Cardiac muscle cell (in vitro differentiated cells and primary cell): ENCODE data around the gene PRTFDC1. TPM values are rescaled to one million over a fixed set of nuclear protein-coding genes. Genes with fewer than 3 reads are reported as not detected.
A peak's percentile ranks its signal among the peaks of the same experiment; 100 is the strongest.

Experiments used
- DNase-seq, 2 donors: peaks; one replicate each; pipeline versions ENCODE4 v3.0.0 to v3.0.0-alpha.2; 2010 to 2017; ENCODE audit warnings: low read depth in 1 of 2, low spot score in 1 of 2
- H3K27ac ChIP-seq: fragments of 200-600 bp; sonication (generic); 2 replicates; pipeline ENCODE4 v1.5.1; 2016
- H3K27me3 ChIP-seq: fragments of 200-600 bp; sonication (generic); 2 replicates; pipeline ENCODE4 v1.6.0; 2016; ENCODE audit warnings: control low read depth
- H3K36me3 ChIP-seq: fragments of 200-600 bp; sonication (generic); 2 replicates; pipeline ENCODE4 v1.5.1; 2016; ENCODE audit warnings: control low read depth
- H3K4me1 ChIP-seq: fragments of 200-600 bp; sonication (generic); 2 replicates; pipeline ENCODE4 v1.8.1; 2017; ENCODE audit warnings: low read depth, mild to moderate bottlenecking, mixed run types
- H3K4me3 ChIP-seq: fragments of 200-600 bp; sonication (generic); 2 replicates; pipeline ENCODE4 v1.5.1; 2016; ENCODE audit warnings: mild to moderate bottlenecking
- H3K9me3 ChIP-seq: fragments of 200-600 bp; sonication (generic); 2 replicates; pipeline ENCODE4 v1.5.1; 2017; ENCODE audit warnings: low read depth, mild to moderate bottlenecking, control low read depth
- polyA plus RNA-seq: library from polyadenylated mRNA; unstranded; fragments of >200 nt; fragmentation: Nextera tagmentation; extraction: Ambion mirVana; gene quantifications from 2 replicates; pipeline ENCODE4 v1.2.1, GENCODE V29; 2016
- total RNA-seq: library from RNA; depleted of rRNA; stranded (reverse); fragments of >200 nt; gene quantifications from 2 replicates; pipeline ENCODE4 v1.2.3, GENCODE V29; 2016
- TF ChIP-seq, protein P1 (sequence below): IDR thresholded peaks from 2 replicates; pipeline ENCODE4 v1.5.1; 2012; ENCODE audit warnings: low read depth, mild to moderate bottlenecking, low read length

PRTFDC1 gene
- total and polyA plus RNA-seq, 2 experiments from 2014 or later = 3.1 to 3.8 TPM

- DNase-seq = peak in 1 of 2 donors; percentile 35
- no peaks in the 10 kb centered on the region for H3K4me1 ChIP-seq
- H3K9me3 ChIP-seq = no peaks in the 10 kb centered on the region
- no peaks in the 10 kb centered on the region for H3K27me3 ChIP-seq
- H3K27ac ChIP-seq = no peak overlapping the region
- TF ChIP-seq, protein P1, sequence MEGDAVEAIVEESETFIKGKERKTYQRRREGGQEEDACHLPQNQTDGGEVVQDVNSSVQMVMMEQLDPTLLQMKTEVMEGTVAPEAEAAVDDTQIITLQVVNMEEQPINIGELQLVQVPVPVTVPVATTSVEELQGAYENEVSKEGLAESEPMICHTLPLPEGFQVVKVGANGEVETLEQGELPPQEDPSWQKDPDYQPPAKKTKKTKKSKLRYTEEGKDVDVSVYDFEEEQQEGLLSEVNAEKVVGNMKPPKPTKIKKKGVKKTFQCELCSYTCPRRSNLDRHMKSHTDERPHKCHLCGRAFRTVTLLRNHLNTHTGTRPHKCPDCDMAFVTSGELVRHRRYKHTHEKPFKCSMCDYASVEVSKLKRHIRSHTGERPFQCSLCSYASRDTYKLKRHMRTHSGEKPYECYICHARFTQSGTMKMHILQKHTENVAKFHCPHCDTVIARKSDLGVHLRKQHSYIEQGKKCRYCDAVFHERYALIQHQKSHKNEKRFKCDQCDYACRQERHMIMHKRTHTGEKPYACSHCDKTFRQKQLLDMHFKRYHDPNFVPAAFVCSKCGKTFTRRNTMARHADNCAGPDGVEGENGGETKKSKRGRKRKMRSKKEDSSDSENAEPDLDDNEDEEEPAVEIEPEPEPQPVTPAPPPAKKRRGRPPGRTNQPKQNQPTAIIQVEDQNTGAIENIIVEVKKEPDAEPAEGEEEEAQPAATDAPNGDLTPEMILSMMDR = no peak
- H3K36me3 ChIP-seq = no peaks in the 10 kb centered on the region
- H3K4me3 ChIP-seq = no peak overlapping the region
Measured at GRCh38 chr10:24814568-24815313, 137.7 kb downstream of the PRTFDC1 start.

DNA sequence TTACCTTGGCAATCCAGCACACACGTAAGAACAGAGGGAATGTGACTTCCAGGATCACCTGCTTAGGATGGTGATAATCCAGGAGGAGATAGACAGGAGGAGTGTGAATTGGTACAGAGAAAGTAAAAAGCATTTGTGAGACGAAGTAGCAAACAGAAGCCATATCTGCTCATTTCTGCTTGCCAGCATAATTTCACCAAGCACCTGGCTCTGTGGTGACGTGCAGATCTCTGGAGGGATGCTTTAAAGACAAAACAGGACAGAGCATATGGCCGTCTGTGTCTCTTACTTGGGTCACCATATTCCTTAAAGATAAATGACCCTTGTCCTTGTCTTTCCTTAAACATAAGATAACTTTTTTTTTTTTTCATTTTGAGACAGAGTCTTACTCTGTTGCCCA, 138.6 kb downstream of the PRTFDC1 start:
- no peaks in the 10 kb centered on the region for H3K36me3 ChIP-seq
- no peaks in the 10 kb centered on the region for H3K27me3 ChIP-seq
- no peak overlapping the region for H3K4me3 ChIP-seq
- H3K9me3 ChIP-seq = no peaks in the 10 kb centered on the region
- TF ChIP-seq, protein P1 = no peak
- H3K27ac ChIP-seq = no peak overlapping the region
- DNase-seq = no peak
- H3K4me1 ChIP-seq = no peaks in the 10 kb centered on the region

DNA sequence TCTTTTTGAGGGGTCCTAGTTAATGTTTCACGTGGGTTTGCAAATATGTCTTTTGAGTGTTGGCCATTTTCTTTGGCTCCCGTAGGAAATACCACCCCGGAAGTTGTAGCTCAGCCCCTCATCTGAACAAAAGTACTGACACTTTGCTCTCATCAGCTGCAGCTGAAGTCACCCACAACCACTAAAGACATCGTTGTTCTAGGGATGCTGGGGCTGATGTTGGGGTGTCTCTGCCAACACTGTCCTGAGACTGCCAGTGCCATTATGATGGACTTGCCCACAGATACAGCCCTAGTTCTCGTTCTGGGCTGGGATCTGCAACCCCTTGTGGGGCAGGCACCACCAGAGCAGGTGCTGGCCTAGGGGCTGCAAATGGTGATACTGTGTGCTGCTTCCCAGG, 146.1 kb downstream of the PRTFDC1 start:
- Histone ChIP-seq H3K4me1 (no peaks in the 10 kb centered on the region), H3K27ac (no peak overlapping the region), H3K9me3 (no peaks in the 10 kb centered on the region), H3K27me3 (no peaks in the 10 kb centered on the region), H3K36me3 (no peaks in the 10 kb centered on the region), H3K4me3 (no peak overlapping the region)
- DNase-seq = no peak
- TF ChIP-seq, protein P1 = no peak

DNA sequence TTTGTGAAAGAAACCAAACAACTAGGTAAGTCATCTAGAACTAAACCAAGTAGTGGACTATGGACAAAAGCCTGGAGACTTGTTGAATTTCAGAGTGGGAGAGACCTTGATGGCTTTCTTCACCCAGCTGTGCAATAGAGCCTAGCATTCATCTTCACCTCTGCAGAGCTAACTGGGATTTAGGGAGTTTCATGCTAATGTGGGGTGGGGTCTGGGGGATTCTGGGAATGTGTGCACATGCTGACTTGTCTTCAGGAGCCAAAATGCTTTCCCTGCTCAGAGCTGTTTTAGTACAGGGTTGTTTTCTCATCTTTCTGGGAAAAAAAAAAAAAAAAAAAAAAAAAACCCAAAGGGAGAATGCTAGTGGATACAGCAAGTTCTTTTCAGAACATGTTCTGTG, 147.4 kb downstream of the PRTFDC1 start:
- Histone ChIP-seq H3K9me3 (no peaks in the 10 kb centered on the region), H3K4me3 (no peak overlapping the region), H3K27ac (no peak overlapping the region), H3K36me3 (no peaks in the 10 kb centered on the region), H3K4me1 (no peaks in the 10 kb centered on the region), H3K27me3 (no peaks in the 10 kb centered on the region)
- TF ChIP-seq, protein P1 = no peak
- no peak for DNase-seq

GRCh38 chr10:24804392-24804791, 148.0 kb downstream of the PRTFDC1 start:
- Histone ChIP-seq H3K27ac (no peak overlapping the region), H3K27me3 (no peaks in the 10 kb centered on the region), H3K9me3 (no peaks in the 10 kb centered on the region), H3K4me3 (no peak overlapping the region), H3K4me1 (no peaks in the 10 kb centered on the region), H3K36me3 (no peaks in the 10 kb centered on the region)
- TF ChIP-seq, protein P1 = no peak
- DNase-seq = no peak
